OCI-LY1 (cell line): ENCODE measurements around the gene DOCK10.

Experiments
- EZH2 ChIP-seq: fragments of 200-600 bp; sonication (generic), shearing (Covaris generic); IDR thresholded peaks from 2 replicates; pipeline ENCODE4 v1.8.0; 2017; ENCODE audit warnings: borderline replicate concordance, mixed run types, mild to moderate bottlenecking, antibody characterized with exemption, low read length, moderate library complexity, mixed read lengths
- TF ChIP-seq, protein P1 (sequence below): fragments of 200-600 bp; sonication (generic), shearing (Covaris generic); IDR thresholded peaks from 2 replicates; pipeline ENCODE4 v1.5.1; 2017; ENCODE audit warnings: mild to moderate bottlenecking, antibody characterized with exemption, low read length, moderate library complexity, mixed read lengths

- no peak for TF ChIP-seq EZH2
- TF ChIP-seq, protein P1, sequence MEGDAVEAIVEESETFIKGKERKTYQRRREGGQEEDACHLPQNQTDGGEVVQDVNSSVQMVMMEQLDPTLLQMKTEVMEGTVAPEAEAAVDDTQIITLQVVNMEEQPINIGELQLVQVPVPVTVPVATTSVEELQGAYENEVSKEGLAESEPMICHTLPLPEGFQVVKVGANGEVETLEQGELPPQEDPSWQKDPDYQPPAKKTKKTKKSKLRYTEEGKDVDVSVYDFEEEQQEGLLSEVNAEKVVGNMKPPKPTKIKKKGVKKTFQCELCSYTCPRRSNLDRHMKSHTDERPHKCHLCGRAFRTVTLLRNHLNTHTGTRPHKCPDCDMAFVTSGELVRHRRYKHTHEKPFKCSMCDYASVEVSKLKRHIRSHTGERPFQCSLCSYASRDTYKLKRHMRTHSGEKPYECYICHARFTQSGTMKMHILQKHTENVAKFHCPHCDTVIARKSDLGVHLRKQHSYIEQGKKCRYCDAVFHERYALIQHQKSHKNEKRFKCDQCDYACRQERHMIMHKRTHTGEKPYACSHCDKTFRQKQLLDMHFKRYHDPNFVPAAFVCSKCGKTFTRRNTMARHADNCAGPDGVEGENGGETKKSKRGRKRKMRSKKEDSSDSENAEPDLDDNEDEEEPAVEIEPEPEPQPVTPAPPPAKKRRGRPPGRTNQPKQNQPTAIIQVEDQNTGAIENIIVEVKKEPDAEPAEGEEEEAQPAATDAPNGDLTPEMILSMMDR, result no peak
Observed at GRCh38 chr2:224780823-224781222, 261.4 kb downstream of the DOCK10 start.
